Measurements from ENCODE around the gene REG4.
"Not testable (repeated sequence)": the region's sequence is repeated elsewhere in the genome, so short reads cannot be mapped to it uniquely, and the experiment has no call there.

Gene REG4

GRCh38 chr1:119811387-119811786 is at the start of gene REG4:
Gene REG4 (minus strand): TSS chr1:119811460. CDS start chr1:119808769, 2,691 bp downstream.
- no peak for DNase-seq (ENCODE audit: low read depth)

GRCh38 chr1:119859647-119860046 is 48.4 kb upstream of the REG4 start:
- DNase-seq (ENCODE audit: low read depth): no peak

GRCh38 chr1:119858556-119859214 is 47.4 kb upstream of the REG4 start:
- DNase-seq (ENCODE audit: low read depth): not testable (repeated sequence)

- DNase-seq (ENCODE audit: low read depth): no peak
These were observed 46.9 kb upstream of the REG4 start for GRCh38 chr1:119858126-119858525.

- DNase-seq (ENCODE audit: low read depth): no peak
These were observed 41.9 kb upstream of the REG4 start for GRCh38 chr1:119853155-119853554.

- DNase-seq (ENCODE audit: low read depth): not testable (repeated sequence)
These were observed 32.9 kb upstream of the REG4 start for GRCh38 chr1:119844206-119844605.

GRCh38 chr1:119841306-119841705 is 30.0 kb upstream of the REG4 start:
- no peak for DNase-seq (ENCODE audit: low read depth)

- no peak for DNase-seq (ENCODE audit: low read depth)
These were observed 29.5 kb upstream of the REG4 start for GRCh38 chr1:119840745-119841144.

- DNase-seq (ENCODE audit: low read depth): no peak
These were observed 27.0 kb upstream of the REG4 start for GRCh38 chr1:119838236-119838635.

- no peak for DNase-seq (ENCODE audit: low read depth)
These were observed 23.7 kb upstream of the REG4 start for GRCh38 chr1:119834990-119835389.

- no peak for DNase-seq (ENCODE audit: low read depth)
These were observed 19.8 kb upstream of the REG4 start for GRCh38 chr1:119831027-119831426.

- DNase-seq (ENCODE audit: low read depth): no peak
These were observed 18.4 kb upstream of the REG4 start for GRCh38 chr1:119829625-119830024.

GRCh38 chr1:119829006-119829405 is 17.7 kb upstream of the REG4 start:
- not testable (repeated sequence) for DNase-seq (ENCODE audit: low read depth)

GRCh38 chr1:119828266-119828665 is 17.0 kb upstream of the REG4 start:
- no peak for DNase-seq (ENCODE audit: low read depth)

GRCh38 chr1:119827010-119827409 is 15.8 kb upstream of the REG4 start:
- DNase-seq (ENCODE audit: low read depth): no peak

GRCh38 chr1:119822406-119822805 is 11.1 kb upstream of the REG4 start:
- no peak for DNase-seq (ENCODE audit: low read depth)

GRCh38 chr1:119818181-119818580 is 6.9 kb upstream of the REG4 start:
- no peak for DNase-seq (ENCODE audit: low read depth)

GRCh38 chr1:119816407-119816806 is 5.1 kb upstream of the REG4 start:
- no peak for DNase-seq (ENCODE audit: low read depth)

GRCh38 chr1:119815928-119816327 is 4.7 kb upstream of the REG4 start:
- no peak for DNase-seq (ENCODE audit: low read depth)

GRCh38 chr1:119815361-119815760 is 4.1 kb upstream of the REG4 start:
- no peak for DNase-seq (ENCODE audit: low read depth)

- no peak for DNase-seq (ENCODE audit: low read depth)
These were observed 3.0 kb upstream of the REG4 start for GRCh38 chr1:119814288-119814687.

- no peak for DNase-seq (ENCODE audit: low read depth)
These were observed 811 bp upstream of the REG4 start for GRCh38 chr1:119811985-119812557.

- DNase-seq (ENCODE audit: low read depth): peak; percentile 47
These were observed 2.2 kb downstream of the REG4 start for GRCh38 chr1:119808972-119809550.

- DNase-seq (ENCODE audit: low read depth): no peak
These were observed 2.8 kb downstream of the REG4 start for GRCh38 chr1:119808491-119808890.
